IMR-90 (cell line): ENCODE data around the gene CCDC7. TPM values are rescaled to one million over a fixed set of nuclear protein-coding genes. Genes with fewer than 3 reads are reported as not detected.
A peak's percentile ranks its signal among the peaks of the same experiment; 100 is the strongest.

Experiments used
- ATAC-seq: fragments of 200-7000 bp; cut with Tn5 transposase; 2 replicates; pipeline ENCODE4 v1.9.1; 2020; ENCODE audit warnings: low read depth, mild to moderate bottlenecking, moderate library complexity
- BruUV-seq: library from RNA; stranded (reverse); fragments of 400-500 nt; replicated peaks from 2 replicates; lab custom pipeline; 2021; lab: Mats Ljungman, UMichigan
- CTCF ChIA-PET: fragments of 300-600 bp; formaldehyde crosslinking; extraction: SDS; loops from one replicate; lab custom pipeline; 2021; ENCODE audit warnings: antibody characterized with exemption; lab: Yijun Ruan, JAX
- POLR2A ChIA-PET: fragments of 300-600 bp; sonication (Branson Sonifier 250); formaldehyde crosslinking; loops from one replicate; lab custom pipeline; 2022; ENCODE audit warnings: antibody characterized with exemption; ENCODE audit not compliant: unreplicated experiment; lab: Charles Lee
- DNase-seq: peaks from one replicate; pipeline ENCODE4 v3.0.0; 2013
- H2AFZ ChIP-seq: replicated peaks from 2 replicates; pipeline ENCODE3; 2013; ENCODE audit warnings: low read length, mild to moderate bottlenecking; ENCODE audit not compliant: poor library complexity
- H2AK5ac ChIP-seq: 2 replicates; pipeline ENCODE4 v1.6.1; 2013; ENCODE audit warnings: low read depth, low read length, inconsistent platforms
- H2AK9ac ChIP-seq: replicated peaks from 2 replicates; pipeline ENCODE3; 2013; ENCODE audit warnings: mild to moderate bottlenecking, low read depth, low read length, moderate library complexity; ENCODE audit not compliant: poor library complexity
- H2BK120ac ChIP-seq: 2 replicates; pipeline ENCODE4 v1.6.1; 2013; ENCODE audit warnings: low read depth, low read length, inconsistent platforms
- H2BK15ac ChIP-seq: 3 replicates; pipeline ENCODE4 v1.6.1; 2013; ENCODE audit warnings: low read depth, low read length, inconsistent platforms
- H2BK20ac ChIP-seq: 2 replicates; pipeline ENCODE4 v1.6.1; 2013; ENCODE audit warnings: low read depth, mild to moderate bottlenecking, inconsistent platforms, low read length, moderate library complexity
- H2BK5ac ChIP-seq: 2 replicates; pipeline ENCODE4 v1.6.1; 2013; ENCODE audit warnings: mild to moderate bottlenecking, low read depth, low read length, inconsistent platforms; ENCODE audit not compliant: poor library complexity, severe bottlenecking
- H3K14ac ChIP-seq: replicated peaks from 2 replicates; pipeline ENCODE4 v1.6.1; 2013; ENCODE audit warnings: low read depth, low read length, inconsistent platforms
- H3K18ac ChIP-seq: 2 replicates; pipeline ENCODE4 v1.6.1; 2013; ENCODE audit warnings: low read depth, low read length, control low read depth
- H3K23ac ChIP-seq: 2 replicates; pipeline ENCODE4 v1.6.1; 2013; ENCODE audit warnings: low read depth, low read length, inconsistent platforms
- H3K27ac ChIP-seq: 2 replicates; pipeline ENCODE4 v1.5.1; 2013; ENCODE audit warnings: mild to moderate bottlenecking, control low read depth, low read length; ENCODE audit not compliant: insufficient read depth
- H3K27me3 ChIP-seq: 2 replicates; pipeline ENCODE4 v1.6.1; 2013; ENCODE audit warnings: low read length; ENCODE audit not compliant: control insufficient read depth, insufficient read depth
- H3K36me3 ChIP-seq: 2 replicates; pipeline ENCODE4 v1.6.1; 2013; ENCODE audit warnings: low read length, mixed read lengths; ENCODE audit not compliant: control insufficient read depth, insufficient read depth
- H3K4ac ChIP-seq: 2 replicates; pipeline ENCODE4 v1.6.1; 2013; ENCODE audit warnings: low read depth, low read length, inconsistent platforms
- H3K4me1 ChIP-seq: 2 replicates; pipeline ENCODE4 v1.6.1; 2013; ENCODE audit warnings: low read length, mixed read lengths; ENCODE audit not compliant: control insufficient read depth, insufficient read depth
- H3K4me2 ChIP-seq: 2 replicates; pipeline ENCODE4 v1.6.1; 2013; ENCODE audit warnings: low read depth, mild to moderate bottlenecking, control low read depth, low read length, moderate library complexity
- H3K4me3 ChIP-seq: 2 replicates; pipeline ENCODE4 v1.5.1; 2013; ENCODE audit warnings: low read depth, mild to moderate bottlenecking, control low read depth, low read length, moderate library complexity; ENCODE audit not compliant: insufficient read depth
- H3K56ac ChIP-seq: 2 replicates; pipeline ENCODE4 v1.6.1; 2013; ENCODE audit warnings: low read length, inconsistent platforms; ENCODE audit not compliant: insufficient read depth; ENCODE audit errors: extremely low read depth
- H3K79me1 ChIP-seq, 2 experiments: 2 replicates each; pipeline ENCODE4 v1.6.1; 2013; ENCODE audit warnings: low read length in 2 of 2, inconsistent platforms in 1 of 2, low read depth in 1 of 2
- H3K9ac ChIP-seq: 2 replicates; pipeline ENCODE4 v1.6.1; 2013; ENCODE audit warnings: low read depth, low read length, control low read depth
- H3K9me1 ChIP-seq: 2 replicates; pipeline ENCODE4 v1.6.1; 2013; ENCODE audit warnings: low read length, inconsistent platforms; ENCODE audit not compliant: insufficient read depth
- H3K9me3 ChIP-seq: 2 replicates; pipeline ENCODE4 v1.6.1; 2013; ENCODE audit warnings: low read length; ENCODE audit not compliant: control insufficient read depth, insufficient read depth
- H4K20me1 ChIP-seq: 2 replicates; pipeline ENCODE4 v1.6.1; 2013; ENCODE audit warnings: low read length, inconsistent platforms; ENCODE audit not compliant: insufficient read depth
- H4K5ac ChIP-seq: 2 replicates; pipeline ENCODE4 v1.6.1; 2013; ENCODE audit warnings: mild to moderate bottlenecking, low read depth, low read length, control low read depth
- H4K8ac ChIP-seq, 2 experiments: 2 replicates each; pipeline ENCODE4 v1.6.1; 2013; ENCODE audit warnings: low read depth in 2 of 2, low read length in 2 of 2, control low read depth in 1 of 2, inconsistent platforms in 1 of 2
- H4K91ac ChIP-seq: 2 replicates; pipeline ENCODE4 v1.6.1; 2013; ENCODE audit warnings: low read depth, low read length, inconsistent platforms; ENCODE audit not compliant: insufficient read depth
- POLR2A ChIP-seq: IDR thresholded peaks from 2 replicates; pipeline ENCODE4 v1.6.1; 2012; ENCODE audit warnings: mild to moderate bottlenecking, low read depth, low read length
- RFX5 ChIP-seq: IDR thresholded peaks from 2 replicates; pipeline ENCODE4 v1.8.0; 2012; ENCODE audit warnings: low read depth, mild to moderate bottlenecking, low read length, moderate library complexity
- WGBS, 2 experiments: methylation state at CpG; one replicate each; pipeline versions ENCODE4 v1.1.5 to v1.1.7; 2013; ENCODE audit warnings: missing lambda C conversion rate in 2 of 2; ENCODE audit not compliant: insufficient read length in 1 of 2; ENCODE audit errors: extremely low coverage in 2 of 2; 5-methylcytosine and 5-hydroxymethylcytosine counted together
- dilution Hi-C: fragments of 300-500 bp; cut with HindIII; formaldehyde crosslinking; loops from one replicate; pipeline ENCODE4 v1.14.3; 2018; ENCODE audit warnings: low sequenced_read_pairs; ENCODE audit not compliant: unreplicated experiment
- in situ Hi-C: fragments of 300-500 bp; cut with MboI; formaldehyde crosslinking; loops from 3 replicates; pipeline ENCODE4 v1.14.3; 2019; ENCODE audit warnings: low sequenced_read_pairs, inconsistent platforms, mixed read lengths
- intact Hi-C: fragments of 100-400 bp; cut with micrococcal nuclease; formaldehyde crosslinking; loops from 2 replicates; pipeline ENCODE4 v1.10.0; 2022
- polyA plus RNA-seq, 3 experiments: library from polyadenylated mRNA; depleted of rRNA; stranded (reverse); fragments of >200 nt; gene quantifications; 2 replicates each; pipeline ENCODE4 v1.2.3, GENCODE V29; 2012; ENCODE audit warnings: low replicate concordance in 1 of 3
- total RNA-seq: library from RNA; depleted of rRNA; stranded (reverse); fragments of >200 nt; gene quantifications from 2 replicates; pipeline ENCODE4 v1.2.3, GENCODE V29; 2012

CCDC7 gene
- total and polyA plus RNA-seq, 2 of the 4 experiments (the other 2 are of a cell fraction): 0.74 to 4.3 TPM

DNA sequence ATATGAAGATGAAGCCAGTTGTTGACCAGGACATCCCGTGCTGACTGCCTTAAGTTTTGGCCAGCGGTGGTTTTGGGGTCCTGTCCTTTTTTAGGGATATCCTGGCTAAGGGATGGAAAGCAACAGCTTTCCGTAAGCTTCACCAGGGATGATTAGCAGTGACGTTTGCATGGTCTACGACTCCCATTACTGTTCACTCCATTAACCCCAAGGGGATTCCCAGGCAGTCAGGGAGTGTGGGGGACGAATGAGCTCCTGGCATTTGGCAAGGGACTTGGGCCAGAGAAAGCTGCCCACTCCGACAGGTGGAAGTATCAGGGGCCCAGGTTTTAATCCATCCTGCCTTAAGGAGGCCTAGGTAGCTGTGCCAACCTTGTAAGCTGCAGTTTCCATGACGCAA is 445.3 kb downstream of the CCDC7 start:
- Histone ChIP-seq H3K4me2 (no peak overlapping the region), H3K27ac (no peak overlapping the region), H3K9ac (no peak overlapping the region), H2AK9ac (no peak overlapping the region), H3K14ac (no peak overlapping the region), H2AK5ac (no peak overlapping the region), H2BK20ac (no peak overlapping the region), H3K56ac (no peak overlapping the region), H2BK120ac (no peak overlapping the region), H3K9me1 (peaks cover 8% of the 10 kb centered on the region; the same call in 1 of the 2 replicates), H3K27me3 (no peaks in the 10 kb centered on the region), H3K23ac (no peak overlapping the region), H3K4me1 (no peaks in the 10 kb centered on the region), H3K4me3 (no peak overlapping the region), H3K4ac (no peak overlapping the region), H4K5ac (no peak overlapping the region), H3K79me1 (peaks cover 0 to 11% of the 10 kb centered on the region in 2 experiments; a peak in 1 of 4 replicates), H4K91ac (no peak overlapping the region), H3K9me3 (no peaks in the 10 kb centered on the region), H2BK5ac (no peak overlapping the region), H3K18ac (no peak overlapping the region), H3K36me3 (peaks cover 8% of the 10 kb centered on the region), H4K20me1 (no peaks in the 10 kb centered on the region), H4K8ac (no peak overlapping the region), H2AFZ (no peak overlapping the region), H2BK15ac (no peak overlapping the region)
- CTCF ChIA-PET: no interaction called here
- intact Hi-C loops (no loop called here), dilution Hi-C loops (no loop called here), in situ Hi-C loops (no loop called here)
- WGBS, 2 experiments: 83% methylated on average over 1 of the region's 8 CpGs; no CpG with 5 or more reads in 1 of the 2 experiments
- DNase-seq: no peak
- ATAC-seq: peak; percentile 7; the same call in 1 of the 2 replicates
- POLR2A ChIA-PET: no interaction called here
- 0 out of 2 replicates have a peak, but pooled peaks have one; percentile 16 for TF ChIP-seq POLR2A
- no peak for TF ChIP-seq RFX5
- BruUV-seq: no TSS peak
